HG03571 (cell line): Measurements from ENCODE around the gene FRAT1.
A peak's percentile ranks its signal among the peaks of the same experiment; 100 is the strongest.
"Not testable (repeated sequence)": the region's sequence is repeated elsewhere in the genome, so short reads cannot be mapped to it uniquely, and the experiment has no call there.

Experiments
- ATAC-seq: cut with Tn5 transposase; IDR thresholded peaks from one replicate; pipeline ENCODE4 v1.9.1; 2021; ENCODE audit not compliant: unreplicated experiment

The FRAT1 gene

GRCh38 chr10:97318772-97319651 is at the start of gene FRAT1:
FRAT1 (plus strand) TSS chr10:97319271; CDS start chr10:97319454, 183 bp downstream.
- peak; percentile 59 for ATAC-seq

GRCh38 chr10:97270523-97271154 is 48.4 kb upstream of the FRAT1 start:
- ATAC-seq = no peak

- ATAC-seq = no peak
Measured at GRCh38 chr10:97273700-97274099, 45.4 kb upstream of the FRAT1 start.

GRCh38 chr10:97274828-97275227 is 44.2 kb upstream of the FRAT1 start:
- no peak for ATAC-seq

GRCh38 chr10:97277551-97277950 is 41.5 kb upstream of the FRAT1 start:
- no peak for ATAC-seq

- ATAC-seq = no peak
Measured at GRCh38 chr10:97278491-97278989, 40.5 kb upstream of the FRAT1 start.

GRCh38 chr10:97279121-97279815 is 39.8 kb upstream of the FRAT1 start:
- ATAC-seq = no peak

GRCh38 chr10:97280783-97281182 is 38.3 kb upstream of the FRAT1 start:
- no peak for ATAC-seq

GRCh38 chr10:97290076-97290475 is 29.0 kb upstream of the FRAT1 start:
- ATAC-seq = not testable (repeated sequence)

- not testable (repeated sequence) for ATAC-seq
Measured at GRCh38 chr10:97290576-97291356, 28.3 kb upstream of the FRAT1 start.

GRCh38 chr10:97291357-97292096 is 27.5 kb upstream of the FRAT1 start:
- ATAC-seq = no peak

GRCh38 chr10:97292097-97292861 is 26.8 kb upstream of the FRAT1 start, which contains the start of gene ARHGAP19:
ARHGAP19 (minus strand) TSS chr10:97292637; CDS start chr10:97292627, 10 bp downstream.
- ATAC-seq = peak; percentile 96

GRCh38 chr10:97292862-97293198 is 26.2 kb upstream of the FRAT1 start:
- ATAC-seq = no peak

GRCh38 chr10:97297556-97298222 is 21.4 kb upstream of the FRAT1 start:
- no peak for ATAC-seq

GRCh38 chr10:97298223-97298571 is 20.9 kb upstream of the FRAT1 start:
- ATAC-seq = no peak

GRCh38 chr10:97300980-97301379 is 18.1 kb upstream of the FRAT1 start:
- ATAC-seq = no peak

GRCh38 chr10:97302088-97302791 is 16.8 kb upstream of the FRAT1 start:
- no peak for ATAC-seq

GRCh38 chr10:97307441-97307840 is 11.6 kb upstream of the FRAT1 start:
- ATAC-seq = no peak
